H1 (cell line): ENCODE data around the gene EXD3.

ENCODE experiments used
- EP300 ChIP-seq, 2 experiments: IDR thresholded peaks; 1 replicate in 1 of 2; 2 replicates in 1 of 2; pipeline ENCODE4 v1.6.1; 2011 to 2012; ENCODE audit warnings: low read depth in 2 of 2, low read length in 2 of 2, mild to moderate bottlenecking in 2 of 2, borderline replicate concordance in 1 of 2, inconsistent platforms in 1 of 2, moderate library complexity in 1 of 2
- SP1 ChIP-seq: IDR thresholded peaks from 2 replicates; pipeline ENCODE4 v1.6.1; 2011; ENCODE audit warnings: low read depth, low read length

DNA sequence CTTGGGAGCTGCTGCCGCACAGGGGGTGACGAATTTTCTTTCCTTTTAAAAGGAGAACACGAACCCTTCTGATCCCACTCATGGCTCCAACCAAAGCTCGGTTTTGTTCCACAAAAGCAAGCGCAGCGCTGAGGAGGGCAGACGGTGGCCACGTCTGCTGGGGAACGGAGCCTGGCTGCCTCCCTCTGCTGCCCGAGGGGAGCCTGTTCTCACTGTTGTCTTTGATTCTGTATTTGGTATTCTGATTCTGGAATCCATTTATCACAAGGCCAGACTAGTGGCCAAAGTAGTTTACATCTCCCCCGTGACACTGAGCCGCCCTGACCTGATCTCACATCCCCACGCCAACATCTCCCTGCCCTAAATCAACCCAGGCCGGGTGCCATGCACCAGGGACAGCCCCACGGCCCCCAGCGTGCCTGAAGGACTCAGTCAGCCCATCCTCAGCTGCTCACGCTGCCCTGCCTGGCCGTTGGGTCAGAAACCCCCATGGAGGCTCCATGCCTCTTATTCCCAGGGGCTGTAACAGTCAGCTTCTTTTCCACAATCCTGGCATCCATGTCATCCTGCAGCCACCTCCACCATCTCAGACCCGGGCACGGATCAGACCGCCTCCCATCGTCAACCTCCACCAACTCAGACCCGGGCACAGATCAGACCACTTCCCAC lies 42.9 kb upstream of the EXD3 start:
- TF ChIP-seq SP1 (no peak), EP300 (IDR thresholded peaks at IDR 0.05; ENCODE audit: borderline replicate concordance in 1 of 2, low read depth in 2 of 2, low read length in 2 of 2) (no peak)
